HG02798 (cell line): ENCODE measurements around the gene RPS6KB2.

Source experiments
- ATAC-seq: cut with Tn5 transposase; IDR thresholded peaks from one replicate; pipeline ENCODE4 v1.9.1; 2021; ENCODE audit warnings: mild to moderate bottlenecking; ENCODE audit not compliant: unreplicated experiment, poor library complexity

Gene RPS6KB2

DNA sequence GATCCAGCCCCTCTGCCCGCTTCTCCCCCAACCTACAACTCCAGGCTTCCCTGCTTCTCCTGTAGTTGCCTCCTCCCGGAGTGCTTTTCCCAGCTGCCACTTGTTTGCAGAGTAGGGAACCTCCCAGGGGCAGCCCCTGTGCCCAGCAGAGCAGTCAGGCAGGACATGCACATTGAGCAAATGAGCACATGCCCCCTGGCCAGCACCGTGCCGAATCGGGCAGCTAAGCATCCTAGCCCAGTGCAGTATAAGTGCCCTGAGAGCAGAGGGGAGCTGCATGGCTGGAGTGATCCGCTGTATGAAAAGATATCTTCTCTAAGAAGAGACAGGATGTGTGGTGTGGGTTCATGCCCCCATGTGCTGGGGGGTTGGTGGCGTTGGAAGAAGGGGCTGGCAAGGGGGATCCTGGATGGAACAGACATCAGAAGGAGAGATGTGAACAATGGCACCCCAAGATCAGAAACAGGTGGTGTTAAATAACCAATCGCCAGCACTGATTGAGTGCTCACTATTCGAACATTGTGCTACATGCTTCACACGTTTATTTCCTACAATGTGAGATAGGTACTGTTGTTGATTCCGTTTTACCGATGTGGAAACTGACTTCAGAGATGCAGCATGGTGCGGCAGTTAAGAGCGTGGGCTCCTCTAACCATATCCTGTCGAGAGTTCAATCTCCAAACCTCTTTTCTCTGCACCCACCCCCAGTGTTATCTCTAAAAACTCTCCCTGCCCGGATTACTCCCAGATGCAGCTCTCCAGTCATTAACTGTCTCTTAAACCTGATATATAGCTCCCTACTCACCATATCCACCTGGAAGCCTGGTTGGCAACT, 55.8 kb downstream of the RPS6KB2 start:
- ATAC-seq: no peak

DNA sequence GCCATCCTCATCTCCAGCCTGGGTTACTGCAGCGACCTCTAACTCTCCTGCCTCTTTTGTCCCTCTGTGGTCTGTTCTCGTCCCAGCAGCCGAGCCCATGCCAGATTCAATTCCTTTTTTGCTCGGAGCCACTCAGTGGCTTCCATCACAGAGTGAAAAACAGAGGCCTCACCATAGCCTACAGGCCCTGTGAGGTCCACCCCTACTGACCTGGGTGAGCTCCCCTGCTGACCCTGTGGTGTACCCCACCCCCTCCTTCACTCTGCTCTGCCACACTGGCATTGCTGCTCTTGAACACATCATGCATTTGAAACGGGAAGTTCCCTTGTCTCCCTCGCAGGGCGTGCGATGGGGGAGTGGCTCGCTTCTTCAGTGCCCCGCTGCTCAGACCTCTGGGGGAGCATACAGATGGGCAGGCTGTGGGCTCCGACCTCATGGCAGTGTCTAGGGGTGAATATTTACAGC, 56.6 kb downstream of the RPS6KB2 start:
- no peak for ATAC-seq
